Right atrium auricular region (tissue), 2 donors: ENCODE results near the gene RSPH9. TPM values are rescaled to one million over a fixed set of nuclear protein-coding genes. Genes with fewer than 3 reads are reported as not detected.
A peak's percentile ranks its signal among the peaks of the same experiment; 100 is the strongest.

Source experiments
- DNase-seq: peaks from one replicate; pipeline ENCODE4 v3.0.0-alpha.2; 2019; ENCODE audit warnings: low spot score
- H3K27ac ChIP-seq, 2 donors: fragments of 200-600 bp; sonication (generic); 1 replicate in 1 of 2; 2 replicates in 1 of 2; pipeline ENCODE4 v1.5.1; 2016 to 2019
- H3K27me3 ChIP-seq, 2 donors: fragments of 200-600 bp; sonication (generic); one replicate each; pipeline versions ENCODE4 v1.5.1 to v1.6.0; 2017 to 2019
- H3K36me3 ChIP-seq: fragments of 200-600 bp; sonication (generic); one replicate; pipeline ENCODE4 v1.5.1; 2016
- H3K4me1 ChIP-seq, 2 donors: fragments of 200-600 bp; sonication (generic); one replicate each; pipeline versions ENCODE4 v1.5.1 to v1.6.0; 2017 to 2019
- H3K4me3 ChIP-seq, 2 donors: fragments of 200-600 bp; sonication (generic); 1 replicate in 1 of 2; 2 replicates in 1 of 2; pipeline ENCODE4 v1.5.1; 2017 to 2019; ENCODE audit warnings: mild to moderate bottlenecking in 1 of 2, moderate library complexity in 1 of 2
- H3K9me3 ChIP-seq, 2 donors: fragments of 200-600 bp; sonication (generic); one replicate each; pipeline ENCODE4 v1.5.1; 2019
- CTCF ChIP-seq, 2 donors: fragments of 200-600 bp; sonication (generic); IDR thresholded peaks; one replicate each; pipeline ENCODE4 v1.5.1; 2019; ENCODE audit warnings: antibody characterized with exemption in 2 of 2
- total RNA-seq, 2 donors: library from RNA; depleted of rRNA; stranded (reverse); fragments of >200 nt; gene quantifications; one replicate each; pipeline ENCODE4 v1.1.0, GENCODE V29; 2016

Gene RSPH9
- total RNA-seq, 2 donors from 2014 or later = 0.12 TPM; not detected in 1

GRCh38 chr6:43624786-43625288 lies 20.0 kb upstream of the RSPH9 start:
- Histone ChIP-seq H3K27ac (no peak overlapping the region), H3K36me3 (peaks cover 62% of the 10 kb centered on the region), H3K4me3 (no peak overlapping the region), H3K27me3 (no peaks in the 10 kb centered on the region), H3K9me3 (no peaks in the 10 kb centered on the region), H3K4me1 (peaks cover 0 to 25% of the 10 kb centered on the region in 2 donors)
- no peak for TF ChIP-seq CTCF (IDR thresholded peaks at IDR 0.05)
- no peak for DNase-seq

DNA sequence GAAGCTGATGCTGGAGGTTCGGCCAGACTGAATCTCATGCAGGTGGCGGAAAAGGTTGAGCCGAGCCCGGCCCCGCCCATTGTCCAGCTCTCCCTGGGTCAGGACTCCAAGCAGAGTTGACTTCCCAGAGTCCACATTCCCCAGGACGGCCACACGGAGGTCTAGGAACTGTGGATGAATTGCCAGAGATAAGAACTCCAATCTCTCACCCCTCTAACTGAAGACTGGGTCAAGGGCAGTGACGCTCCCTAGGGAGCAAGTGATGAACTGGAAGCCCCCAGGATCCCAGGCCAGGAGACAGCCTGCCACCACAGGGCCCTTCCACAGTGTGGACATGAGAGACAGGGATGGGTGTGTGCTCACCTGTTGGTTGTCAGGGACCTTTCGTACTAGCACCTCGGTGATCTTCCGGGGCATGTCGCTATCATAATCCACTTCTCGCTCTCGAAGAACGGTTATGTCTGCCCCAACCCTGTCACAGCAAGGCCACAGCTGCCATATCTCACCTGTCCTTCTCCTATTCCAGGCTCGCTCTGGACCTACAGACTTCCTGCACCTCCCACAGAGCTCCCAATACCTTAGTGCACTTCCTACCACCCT lies 19.3 kb upstream of the RSPH9 start:
- no peak for DNase-seq
- peaks cover 56% of the 10 kb centered on the region for H3K36me3 ChIP-seq
- TF ChIP-seq CTCF (IDR thresholded peaks at IDR 0.05) = no peak
- H3K27me3 ChIP-seq = no peaks in the 10 kb centered on the region
- H3K9me3 ChIP-seq = no peaks in the 10 kb centered on the region
- peaks cover 0 to 29% of the 10 kb centered on the region in 2 donors for H3K4me1 ChIP-seq
- H3K4me3 ChIP-seq = no peak overlapping the region
- no peak overlapping the region for H3K27ac ChIP-seq

DNA sequence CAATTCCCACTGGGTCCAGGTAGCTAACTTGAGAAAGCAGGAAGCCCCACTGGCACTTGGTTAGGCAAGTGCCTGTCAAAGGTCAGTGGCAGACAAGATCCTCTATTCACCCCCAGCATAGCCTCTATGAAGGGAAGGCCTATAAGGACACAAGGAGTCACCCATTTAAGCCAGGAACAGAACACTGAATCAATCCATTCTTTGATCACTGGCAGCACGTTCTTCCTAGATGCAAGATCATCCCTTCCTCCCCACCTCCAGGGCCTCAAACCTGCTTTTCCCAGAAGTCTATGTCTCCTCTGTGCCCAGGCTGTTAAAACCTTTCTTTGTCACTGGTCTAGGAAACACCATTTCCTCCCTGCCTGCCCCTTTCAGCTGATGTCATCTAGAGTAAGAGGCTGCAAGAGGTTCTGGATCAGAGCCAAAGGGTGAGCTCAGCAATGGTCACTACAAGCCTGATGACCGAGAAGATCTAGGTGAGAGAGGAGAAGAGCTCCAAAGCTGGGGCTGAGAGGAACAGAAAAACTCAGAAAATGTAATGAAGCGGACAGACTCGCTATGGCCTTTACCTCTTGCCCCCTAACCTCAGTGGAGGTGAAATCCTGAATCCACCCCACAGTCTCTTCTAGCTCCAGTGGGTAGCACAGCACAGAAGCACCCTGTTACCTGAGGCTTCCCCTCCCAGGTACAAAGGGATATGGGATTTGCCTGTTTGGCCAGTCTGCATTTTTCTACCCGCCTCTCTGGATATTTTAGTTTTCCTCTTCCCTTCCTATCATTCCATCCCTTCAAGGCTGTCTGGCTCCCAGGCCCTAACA lies 17.6 kb upstream of the RSPH9 start:
- H3K4me3 ChIP-seq = no peak overlapping the region
- DNase-seq = peak; percentile 94

GRCh38 chr6:43628393-43629103 lies 16.3 kb upstream of the RSPH9 start:
- H3K4me3 ChIP-seq = peak overlapping the region; percentile 91 to 99
- TF ChIP-seq CTCF (IDR thresholded peaks at IDR 0.05) = no peak
- no peak for DNase-seq

More for the DNA sequence above, 17.6 kb upstream of the RSPH9 start:
- no peak for TF ChIP-seq CTCF (IDR thresholded peaks at IDR 0.05)
- H3K36me3 ChIP-seq = peaks cover 38% of the 10 kb centered on the region
- no peaks in the 10 kb centered on the region for H3K27me3 ChIP-seq
- no peaks in the 10 kb centered on the region for H3K9me3 ChIP-seq
- H3K4me1 ChIP-seq = peaks cover 0 to 30% of the 10 kb centered on the region in 2 donors
- H3K27ac ChIP-seq = peak overlapping the region; percentile 98

DNA sequence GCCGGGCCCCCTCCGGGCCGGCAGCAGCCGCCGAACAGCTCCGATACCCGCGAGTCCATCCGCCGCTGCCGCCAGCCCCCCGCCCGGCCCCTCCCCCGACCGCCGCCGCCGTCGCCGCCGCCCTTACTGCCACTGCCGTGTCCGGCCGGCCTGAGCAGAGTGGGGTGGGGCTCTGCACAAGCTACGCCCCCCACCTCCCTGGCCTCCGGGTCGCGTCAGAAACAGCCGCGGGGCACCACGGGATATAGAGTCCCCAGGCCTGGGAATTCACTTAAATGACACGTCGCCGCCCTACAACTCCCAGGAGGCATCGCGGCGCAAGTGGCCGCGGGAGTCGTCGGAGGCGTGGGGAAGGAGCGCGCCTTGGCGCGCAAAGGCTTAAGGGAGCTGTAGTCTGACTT lies 15.7 kb upstream of the RSPH9 start, which contains the start of gene GTPBP2:
Gene GTPBP2, minus strand, starts transcription at position 161 of the 401 bp plus-strand sequence. Its CDS starts 102 bp downstream, at position 59.
- Histone ChIP-seq H3K4me3 (peak within 1 kb of the TSS; percentile 91 to 99), H3K36me3 (peaks cover 19% of the 10 kb centered on the region), H3K4me1 (peaks cover 0 to 30% of the 10 kb centered on the region in 2 donors), H3K27ac (peak within 1 kb of the TSS; percentile 98), H3K27me3 (no peaks in the 10 kb centered on the region), H3K9me3 (no peaks in the 10 kb centered on the region)
- peak; percentile 99 for DNase-seq
- TF ChIP-seq CTCF (IDR thresholded peaks at IDR 0.05) = no peak

More at GRCh38 chr6:43628393-43629103, 16.3 kb upstream of the RSPH9 start:
- Histone ChIP-seq H3K27me3 (no peaks in the 10 kb centered on the region), H3K9me3 (no peaks in the 10 kb centered on the region), H3K36me3 (peaks cover 25% of the 10 kb centered on the region), H3K27ac (peak overlapping the region; percentile 98), H3K4me1 (peaks cover 0 to 30% of the 10 kb centered on the region in 2 donors)
